Endometrium (tissue), 2 donors: Measurements from ENCODE around the gene NPTXR.

Experiments used
- FAIRE-seq: peaks from 2 replicates; lab custom pipeline; 2012; peaks lifted over from hg19 to GRCh38; lab: Jason Lieb, UNC
- donor health status: control.
- donor health status: control.

NPTXR gene

DNA sequence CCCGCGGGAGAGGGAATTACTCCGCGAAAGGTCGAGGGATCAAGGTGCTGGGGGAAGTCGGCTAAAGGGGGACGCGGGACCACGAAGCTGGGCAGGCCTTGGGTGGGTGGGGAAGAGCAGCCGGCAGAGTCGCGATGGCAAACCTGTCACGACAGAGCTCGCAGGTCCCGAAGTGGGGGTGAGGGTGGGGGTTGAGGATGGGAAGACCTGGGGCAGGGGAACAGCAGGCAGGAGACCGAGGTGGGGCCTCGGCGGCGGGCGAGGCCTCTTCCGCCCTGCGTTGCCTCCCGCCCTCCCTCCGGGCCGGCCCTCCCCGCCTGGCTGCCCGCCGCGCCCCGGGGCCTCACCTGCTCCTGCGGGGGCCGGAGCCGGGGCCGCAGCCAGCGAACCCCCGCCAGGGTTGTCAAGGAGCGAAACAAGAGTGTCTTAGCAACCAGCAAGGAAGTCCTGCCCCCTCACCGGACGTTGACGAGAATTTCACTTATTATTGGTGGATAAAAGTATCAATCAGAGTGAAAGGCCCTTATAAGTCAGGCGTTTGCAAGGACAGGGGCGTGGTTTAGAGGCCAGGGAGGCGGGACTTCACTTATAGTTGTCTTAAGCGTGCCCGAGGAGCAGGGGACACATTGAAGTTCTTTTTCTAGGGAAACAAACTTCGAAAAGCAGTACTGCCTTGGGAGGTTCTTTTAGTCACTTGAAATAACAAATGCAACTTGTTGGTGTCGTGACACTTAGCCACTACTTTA, 49.9 kb downstream of the NPTXR start, which contains the start of gene DNAL4:
DNAL4 (minus strand) TSS at position 423 of the 746 bp plus-strand sequence. CDS start 11,412 bp downstream, outside the sequence.
- peak; percentile 95 for FAIRE-seq

DNA sequence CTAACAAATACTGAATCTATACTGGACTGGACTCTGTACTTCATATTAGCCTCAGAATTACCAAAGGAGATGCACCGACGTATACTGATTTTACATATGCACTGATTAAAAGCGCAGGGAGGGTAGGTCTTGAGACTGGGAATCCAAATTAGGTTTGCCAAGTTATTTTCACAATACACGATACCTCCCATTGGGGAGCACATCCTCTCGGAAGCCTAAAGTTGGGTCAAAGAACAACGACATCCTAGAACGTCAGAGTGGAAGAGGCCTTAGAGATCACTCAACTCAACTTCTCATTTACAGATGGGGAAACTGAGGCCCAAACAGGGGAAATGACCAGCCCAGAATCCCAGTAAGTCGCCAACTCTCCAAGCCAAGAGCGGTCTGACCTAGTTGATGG, 50.5 kb downstream of the NPTXR start:
- no peak for FAIRE-seq

DNA sequence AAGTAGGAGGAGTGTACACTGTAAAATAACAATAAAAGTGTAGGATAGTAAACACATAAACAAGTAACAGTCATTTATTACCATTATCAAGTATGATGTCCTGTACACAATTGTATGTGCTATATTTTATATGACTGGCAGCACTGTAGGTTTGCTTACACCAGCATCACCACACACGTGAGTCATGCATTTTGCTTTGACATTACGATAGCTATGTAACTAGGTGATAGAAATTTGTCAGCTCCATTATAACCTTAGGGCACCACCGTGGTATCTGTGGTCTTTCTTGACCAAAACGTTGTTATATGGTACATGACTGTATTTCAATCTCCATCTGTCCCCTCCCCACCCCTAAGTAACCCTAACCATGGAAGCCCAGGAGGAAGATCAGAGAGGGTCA, 51.0 kb downstream of the NPTXR start:
- no peak for FAIRE-seq

DNA sequence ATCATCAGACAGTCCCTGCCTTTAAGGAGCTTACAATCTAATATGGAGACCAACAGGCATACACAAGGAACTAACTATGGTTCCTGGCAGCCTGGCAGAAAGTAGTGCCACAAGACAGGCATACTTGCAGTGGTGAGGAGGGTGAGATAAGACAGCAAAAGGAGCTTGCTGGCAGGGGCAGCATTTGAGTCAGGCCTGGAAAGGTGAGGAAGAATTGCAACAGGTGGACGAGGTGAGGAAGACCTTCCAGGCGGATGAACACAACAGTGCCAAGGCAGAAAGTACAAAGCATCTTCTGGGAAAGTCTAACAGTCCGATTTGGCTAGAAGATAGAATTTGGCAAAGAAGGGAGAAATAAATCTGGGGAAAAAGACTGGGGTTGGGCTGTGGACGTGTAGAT, 54.2 kb downstream of the NPTXR start:
- no peak for FAIRE-seq

DNA sequence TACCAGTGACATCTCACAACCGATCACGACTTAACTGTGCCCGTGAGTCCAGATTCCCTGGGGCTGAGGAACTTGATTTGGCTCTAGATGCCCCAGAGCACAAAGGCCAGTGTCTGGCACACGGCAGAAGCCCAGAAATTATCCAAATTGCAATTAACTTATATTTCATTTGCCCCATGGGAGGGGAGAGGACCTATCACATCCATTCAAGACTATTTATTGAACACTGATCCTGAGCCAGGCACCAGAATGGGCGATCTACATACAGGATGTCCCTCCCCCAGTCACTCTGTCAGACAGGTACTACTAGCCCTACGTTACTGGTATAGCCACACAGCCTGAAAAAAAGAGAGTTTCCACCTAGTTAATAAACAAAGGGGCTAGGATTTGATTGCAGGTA, 55.0 kb downstream of the NPTXR start:
- FAIRE-seq = no peak

DNA sequence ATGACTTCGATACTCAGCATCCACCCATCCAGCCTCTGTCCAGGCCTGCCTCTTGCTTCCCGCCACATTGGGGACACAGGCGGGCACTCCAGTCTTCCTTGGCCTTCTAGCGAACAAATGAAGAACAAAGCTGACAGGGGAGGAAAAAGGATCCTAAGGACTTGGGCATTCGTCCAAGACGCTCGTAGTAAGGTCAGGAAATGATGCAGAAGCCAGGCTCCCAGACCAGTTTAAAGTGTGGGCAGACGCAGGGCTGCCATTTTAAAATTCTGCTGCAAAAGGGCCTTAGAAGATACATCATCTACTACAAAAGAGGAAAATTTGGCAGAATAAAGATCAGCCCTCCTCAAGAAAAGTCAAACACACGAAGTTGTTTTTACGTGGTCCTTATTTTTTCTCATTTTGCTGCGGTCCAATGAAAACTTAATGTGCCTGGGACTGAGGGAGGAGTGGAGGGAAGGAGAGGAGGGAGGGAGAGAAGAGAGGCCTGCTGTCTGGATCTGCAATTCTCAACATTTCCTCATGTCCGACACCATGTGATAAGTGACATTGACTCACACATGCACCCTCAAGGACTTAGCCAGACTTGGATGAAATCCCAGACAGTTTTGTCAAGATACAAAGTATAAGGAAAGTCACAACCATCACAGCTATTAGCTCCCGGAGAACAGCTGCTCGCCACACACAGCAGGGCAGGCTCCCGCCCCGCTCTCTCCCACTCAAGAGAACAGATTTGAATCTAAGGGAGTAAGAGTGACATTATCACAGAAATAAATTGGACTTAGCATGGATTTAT, 55.6 kb downstream of the NPTXR start:
- peak; percentile 95 for FAIRE-seq

DNA sequence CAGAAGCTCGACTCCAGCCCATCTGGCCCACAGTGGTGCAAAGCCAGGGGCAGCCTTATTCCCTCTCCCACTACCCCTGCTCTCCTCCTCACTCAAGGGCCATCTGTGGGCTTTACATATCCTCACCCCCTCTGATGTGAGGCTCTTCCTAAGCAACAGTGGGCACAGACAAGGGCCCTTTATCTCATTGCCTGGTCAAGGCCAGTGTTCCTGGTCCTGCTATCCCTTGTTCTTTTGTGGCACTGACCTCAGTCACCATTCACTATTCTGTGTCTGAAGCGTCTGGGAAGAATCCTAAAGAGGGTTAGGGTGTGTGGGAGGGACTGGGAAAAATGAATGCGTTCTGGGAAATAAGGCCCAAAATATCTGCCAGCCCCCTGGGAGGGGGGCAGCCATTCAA, 57.2 kb downstream of the NPTXR start:
- no peak for FAIRE-seq

DNA sequence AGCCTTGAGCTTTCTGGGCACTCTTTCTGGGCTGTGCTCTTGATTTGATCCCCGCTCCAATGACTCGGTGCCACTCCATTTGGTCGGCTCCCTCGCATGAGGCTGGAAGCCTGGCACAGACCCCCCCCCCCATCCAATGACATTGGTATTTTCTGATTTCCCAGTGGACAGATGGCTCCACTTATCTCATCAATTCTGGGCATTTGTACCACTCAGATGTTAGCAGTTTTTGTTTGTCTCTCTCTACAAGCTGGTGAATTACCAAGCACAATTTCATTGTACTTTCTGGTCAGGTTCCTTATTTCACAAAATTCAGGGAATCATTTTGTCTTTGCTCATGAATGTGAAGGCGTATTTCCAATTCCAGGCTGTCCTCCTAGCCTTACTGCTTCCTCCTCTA, 59.0 kb downstream of the NPTXR start:
- no peak for FAIRE-seq

DNA sequence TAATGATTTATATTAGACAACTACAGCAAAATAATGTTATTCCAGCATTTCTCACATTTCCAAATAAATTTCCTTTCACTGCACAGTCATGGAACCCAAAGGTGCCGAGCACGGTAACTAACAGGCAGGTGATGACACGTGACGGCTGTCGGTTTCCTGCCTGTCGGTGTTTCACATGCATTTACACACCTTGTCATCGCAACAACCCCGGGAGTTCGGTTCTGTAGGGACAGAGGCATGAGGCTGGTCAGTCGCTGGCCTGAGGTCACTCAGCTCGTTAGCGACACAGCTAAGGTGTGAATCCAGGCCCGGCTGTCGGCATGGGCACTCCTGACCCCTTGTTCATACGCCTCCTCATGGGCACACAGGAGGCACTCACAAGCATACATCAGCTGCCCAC, 59.8 kb downstream of the NPTXR start:
- no peak for FAIRE-seq

DNA sequence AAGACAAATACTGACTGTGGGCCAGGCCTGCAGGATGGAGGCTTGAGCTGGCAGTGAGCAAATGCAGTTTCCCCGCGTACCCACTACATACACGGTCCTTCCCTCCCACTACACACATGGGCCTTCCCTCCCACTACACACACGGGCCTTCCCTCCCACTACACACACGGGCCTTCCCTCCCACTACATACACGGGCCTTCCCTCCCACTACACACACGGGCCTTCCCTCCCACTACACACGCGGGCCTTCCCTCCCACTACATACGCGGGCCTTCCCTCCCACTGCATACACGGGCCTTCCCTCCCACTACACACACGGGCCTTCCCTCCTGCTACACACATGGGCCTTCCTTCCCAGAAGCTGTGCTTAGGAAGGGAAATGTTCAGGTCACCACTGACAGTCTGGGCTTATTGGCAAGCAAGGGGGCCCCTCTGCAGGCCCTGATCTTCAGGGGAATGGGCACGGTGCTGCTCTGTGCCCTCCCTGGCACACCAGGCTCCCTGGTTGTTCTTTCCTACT, 60.7 kb downstream of the NPTXR start:
- FAIRE-seq = no peak

DNA sequence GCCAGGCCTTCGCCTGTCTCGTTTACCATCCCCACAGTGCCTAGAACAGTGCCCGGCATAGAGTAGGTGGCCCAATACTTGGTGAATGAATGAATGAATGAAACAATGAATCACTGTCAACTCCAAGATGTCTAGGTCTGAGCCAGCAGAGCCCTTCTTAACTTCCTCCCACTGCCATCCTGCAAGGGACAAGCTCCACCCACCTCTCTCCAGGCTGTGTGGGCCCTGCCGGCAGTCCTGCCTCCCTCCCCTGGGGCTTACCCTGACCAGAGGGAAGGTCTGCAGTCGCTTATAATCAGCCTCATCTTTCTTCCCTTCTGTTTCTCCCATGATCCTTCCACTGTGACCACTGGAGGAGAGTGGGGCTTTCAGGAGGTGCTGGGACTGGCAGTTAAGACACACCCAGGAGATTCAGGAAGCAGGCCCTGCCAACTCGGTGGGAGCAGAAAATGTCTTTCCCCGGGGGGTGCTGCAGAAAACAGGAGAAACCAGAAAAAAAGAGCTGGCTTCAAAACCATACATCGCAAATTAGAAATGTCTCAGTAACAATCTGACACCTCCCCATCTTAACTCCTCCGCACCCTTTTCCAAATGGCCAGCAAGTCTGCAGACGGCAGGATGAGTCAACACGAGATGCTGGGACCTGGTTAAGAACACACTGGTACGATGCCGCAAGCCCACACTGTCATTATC, 61.3 kb downstream of the NPTXR start:
- FAIRE-seq = no peak

DNA sequence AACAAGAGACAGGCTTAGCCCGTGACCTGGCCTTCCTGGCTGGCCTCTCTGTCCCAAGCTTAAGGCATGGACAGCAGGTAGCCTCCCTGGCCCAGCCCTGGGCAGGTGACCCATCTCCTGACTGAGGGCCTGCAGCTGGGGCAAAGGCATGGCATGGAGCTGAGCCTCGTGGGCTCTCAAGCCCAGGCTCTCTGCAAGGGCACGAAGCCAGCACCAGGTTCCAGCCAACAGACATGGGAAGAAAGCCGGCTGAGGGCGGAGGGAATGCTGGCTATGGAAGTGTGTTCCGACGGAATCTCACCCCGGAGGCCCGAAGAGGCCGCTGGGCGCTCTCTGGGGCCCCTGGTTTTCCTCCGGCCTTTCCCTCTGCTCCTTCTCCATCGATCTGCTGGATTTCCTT, 62.8 kb downstream of the NPTXR start:
- no peak for FAIRE-seq

DNA sequence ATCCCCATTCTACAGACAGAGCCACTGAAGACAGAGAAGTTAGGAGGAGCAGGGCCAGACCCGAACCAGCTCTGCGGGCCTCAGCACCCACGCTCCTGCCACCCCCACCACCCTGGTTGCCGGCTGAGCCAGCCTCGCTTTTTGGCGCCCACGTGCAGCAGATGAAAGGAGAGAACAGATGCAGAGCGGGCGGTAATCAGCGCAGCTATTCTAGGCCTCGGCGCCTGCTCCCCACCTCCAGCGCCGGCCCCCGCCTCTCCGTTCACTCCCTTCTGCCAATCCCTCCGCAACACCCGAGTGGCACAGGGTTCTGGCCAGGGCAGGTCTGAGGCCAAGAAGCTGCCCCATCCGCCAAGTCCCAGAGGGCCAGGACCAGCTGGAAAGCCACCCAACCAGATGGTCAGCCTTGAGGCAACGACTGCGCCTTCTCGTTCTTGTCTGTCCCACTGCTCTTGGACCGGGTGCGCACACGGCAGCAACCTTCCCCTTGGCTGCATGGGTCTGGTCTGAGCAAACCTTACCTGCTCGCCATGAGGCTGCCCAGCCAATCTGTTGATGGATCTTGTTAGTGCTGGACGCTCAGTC, 66.6 kb downstream of the NPTXR start:
- FAIRE-seq = no peak

DNA sequence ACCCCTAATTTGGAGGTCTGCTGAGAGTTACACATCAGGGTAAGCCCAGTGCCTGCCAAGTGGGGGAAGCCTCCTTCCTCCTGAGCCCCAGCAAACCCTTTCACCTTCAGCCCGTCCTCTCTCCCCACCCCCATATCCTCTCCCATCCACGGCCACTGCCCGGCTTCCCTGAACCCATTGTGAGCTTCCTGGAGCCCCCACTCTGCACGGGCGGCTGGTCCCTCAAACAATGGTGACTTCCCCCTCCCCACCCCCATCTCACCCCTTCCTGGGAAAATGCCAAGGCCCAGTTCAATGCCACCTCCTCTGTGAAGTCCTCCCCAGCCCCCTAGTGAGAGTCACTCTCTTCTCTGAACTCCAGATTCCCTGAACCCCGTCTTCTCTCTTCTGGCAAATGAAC, 67.7 kb downstream of the NPTXR start:
- FAIRE-seq = no peak

DNA sequence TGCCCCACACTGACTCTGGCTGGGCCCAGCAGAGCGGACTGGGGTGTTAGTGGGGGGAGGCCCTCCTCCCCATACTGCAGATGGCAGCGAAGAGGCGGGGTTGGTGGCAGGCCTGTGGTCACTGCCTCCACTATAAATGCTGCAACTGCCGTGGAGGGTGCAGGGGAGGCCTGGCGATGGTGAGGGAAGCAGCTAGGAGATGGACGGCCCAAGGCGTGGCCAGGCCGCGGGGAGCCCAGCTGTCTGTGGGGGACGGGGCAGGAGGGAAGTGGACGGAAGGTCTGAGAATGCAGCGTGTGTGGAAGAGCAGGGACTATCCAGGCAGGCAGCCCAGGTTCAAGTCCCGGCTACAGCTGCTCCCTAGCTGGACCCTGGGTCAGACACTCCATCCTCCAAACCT, 68.2 kb downstream of the NPTXR start:
- FAIRE-seq = no peak

DNA sequence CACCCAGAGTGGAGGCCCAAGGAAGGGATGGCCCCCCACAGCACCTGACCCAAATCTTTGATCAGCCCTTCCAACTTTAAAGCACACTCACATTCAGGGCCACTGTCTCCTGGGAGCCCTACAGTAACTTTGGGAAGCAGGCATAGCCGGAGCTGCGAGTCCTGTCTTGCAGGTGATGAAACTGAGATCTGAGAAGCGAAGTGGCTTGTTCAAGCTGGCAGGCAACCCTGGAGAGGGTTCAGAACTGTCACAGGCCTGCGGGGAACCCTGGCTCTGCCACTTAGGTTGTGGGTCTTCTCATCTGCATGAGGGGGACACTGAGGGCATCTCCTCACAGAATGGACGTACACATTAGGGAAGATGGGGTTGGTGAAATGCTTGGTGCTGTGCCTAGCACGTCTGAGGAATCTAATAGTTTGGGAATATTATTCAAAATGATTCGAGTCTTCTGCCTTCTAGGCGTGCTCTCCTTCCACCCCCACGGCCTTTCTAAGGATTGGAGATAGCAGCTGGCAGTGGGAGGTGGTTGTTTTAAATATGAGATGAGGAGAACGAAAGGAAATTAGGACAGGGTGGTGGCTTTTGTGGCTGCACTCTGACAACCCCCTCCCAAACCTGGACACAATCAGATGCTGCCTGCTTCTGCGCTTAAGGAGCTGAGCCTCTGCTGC, 69.2 kb downstream of the NPTXR start:
- FAIRE-seq = no peak

DNA sequence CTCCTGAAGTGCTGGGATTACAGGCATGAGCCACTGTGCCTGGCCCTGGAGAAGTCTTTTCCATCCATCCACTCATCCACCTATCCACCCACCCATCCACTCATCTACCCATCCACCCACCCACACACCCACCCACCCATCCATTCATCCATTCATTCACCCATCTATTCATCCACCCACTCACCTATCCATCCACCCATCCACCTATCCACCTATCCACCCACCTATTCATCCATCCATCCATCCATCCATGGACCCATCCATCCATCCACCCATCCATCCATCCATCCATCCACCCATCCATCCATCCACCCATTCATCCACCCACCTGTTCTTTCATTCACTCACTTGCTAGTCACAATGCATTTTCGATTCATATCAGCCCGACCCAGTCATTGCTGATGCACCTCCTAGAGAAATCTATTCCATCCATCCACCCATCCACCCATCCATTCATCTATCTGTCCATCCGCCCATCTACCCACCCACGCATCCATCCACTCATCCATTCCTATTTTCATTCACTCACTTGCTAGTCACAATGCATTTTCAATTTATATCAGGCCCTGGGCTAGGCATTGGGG, 70.4 kb downstream of the NPTXR start:
- no peak for FAIRE-seq

DNA sequence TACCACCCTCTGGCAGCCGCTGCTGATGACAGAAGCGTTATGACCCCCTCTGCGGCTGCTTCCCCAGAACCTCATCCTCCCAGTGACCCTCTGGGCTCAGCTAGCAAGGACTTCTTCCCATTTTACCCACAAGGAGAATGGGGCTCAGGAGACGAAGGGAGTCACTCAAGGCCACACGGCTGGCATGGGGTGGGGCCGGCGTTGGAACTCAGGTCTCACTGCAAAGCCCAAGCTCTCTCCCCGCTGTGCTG, 71.3 kb downstream of the NPTXR start:
- no peak for FAIRE-seq

DNA sequence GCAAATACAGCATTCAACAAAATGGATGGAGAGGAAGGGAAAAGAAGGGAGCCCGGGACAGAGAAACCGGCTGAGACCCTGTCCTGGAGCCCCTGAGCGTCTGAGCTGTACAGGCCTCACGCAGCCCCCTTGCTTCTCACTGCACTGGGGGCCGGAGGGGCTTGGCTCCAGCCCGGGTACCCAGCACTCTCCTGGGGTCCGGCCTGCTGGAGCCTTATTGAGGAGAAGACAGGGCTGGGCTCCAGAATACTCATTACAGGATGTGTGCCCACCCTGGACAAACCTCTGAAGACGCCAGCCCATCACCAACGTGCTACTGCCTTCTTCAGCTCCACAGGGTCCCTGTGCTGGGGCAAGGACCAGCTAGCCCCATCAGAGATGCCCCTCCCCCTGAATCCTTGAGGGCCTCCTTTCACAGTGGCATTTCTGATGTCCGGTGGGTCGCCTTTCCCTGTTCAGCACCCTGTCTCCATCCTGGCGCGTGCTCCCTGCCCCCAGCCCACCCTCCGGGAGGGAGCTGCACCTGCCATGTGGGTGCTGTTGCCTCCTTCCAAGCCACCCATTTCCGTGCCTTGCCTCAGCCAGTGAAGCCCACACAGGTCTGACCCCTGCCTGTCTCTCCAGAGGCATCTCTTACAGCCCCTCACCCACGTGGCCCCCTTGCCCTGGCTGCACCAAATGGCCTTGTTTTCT, 73.4 kb downstream of the NPTXR start:
- no peak for FAIRE-seq
